GM18517 (cell line): Measurements from ENCODE around the gene FADS2.
A peak's percentile ranks its signal among the peaks of the same experiment; 100 is the strongest.

Experiments
- ATAC-seq: cut with Tn5 transposase; IDR thresholded peaks from one replicate; pipeline ENCODE4 v1.9.1; 2021; ENCODE audit warnings: mild to moderate bottlenecking, moderate library complexity; ENCODE audit not compliant: unreplicated experiment

Gene FADS2

GRCh38 chr11:61817471-61818202 lies 10.5 kb upstream of the FADS2 start:
- no peak for ATAC-seq

GRCh38 chr11:61820174-61820573 lies 7.9 kb upstream of the FADS2 start:
- ATAC-seq = no peak

GRCh38 chr11:61826930-61827570 lies 1.1 kb upstream of the FADS2 start:
- peak; percentile 2 for ATAC-seq

- no peak for ATAC-seq
Measured at GRCh38 chr11:61828379-61828628, 204 bp downstream of the FADS2 start.

GRCh38 chr11:61828629-61829407 lies 718 bp downstream of the FADS2 start:
- no peak for ATAC-seq

- no peak for ATAC-seq
Measured at GRCh38 chr11:61829806-61830205, 1.7 kb downstream of the FADS2 start.

GRCh38 chr11:61830237-61831105 lies 2.4 kb downstream of the FADS2 start:
- ATAC-seq = no peak

GRCh38 chr11:61832207-61832606 lies 4.1 kb downstream of the FADS2 start:
- no peak for ATAC-seq

GRCh38 chr11:61832754-61833153 lies 4.7 kb downstream of the FADS2 start:
- no peak for ATAC-seq

- ATAC-seq = no peak
Measured at GRCh38 chr11:61833471-61833870, 5.4 kb downstream of the FADS2 start.

GRCh38 chr11:61833926-61834277 lies 5.8 kb downstream of the FADS2 start:
- no peak for ATAC-seq

- peak; percentile 89 for ATAC-seq
Measured at GRCh38 chr11:61834278-61835048, 6.4 kb downstream of the FADS2 start.

- ATAC-seq = no peak
Measured at GRCh38 chr11:61836193-61836592, 8.1 kb downstream of the FADS2 start.

GRCh38 chr11:61837411-61838005 lies 9.4 kb downstream of the FADS2 start:
- ATAC-seq = no peak

GRCh38 chr11:61838501-61838900 lies 10.4 kb downstream of the FADS2 start:
- ATAC-seq = no peak

- ATAC-seq = no peak
Measured at GRCh38 chr11:61838921-61839320, 10.8 kb downstream of the FADS2 start.

- ATAC-seq = no peak
Measured at GRCh38 chr11:61839742-61840141, 11.6 kb downstream of the FADS2 start.

GRCh38 chr11:61840371-61840770 lies 12.3 kb downstream of the FADS2 start:
- ATAC-seq = no peak

- no peak for ATAC-seq
Measured at GRCh38 chr11:61841636-61842527, 13.8 kb downstream of the FADS2 start.
